Smooth muscle cell (in vitro differentiated cells): ENCODE measurements around the gene LRRC14B. TPM values are rescaled to one million over a fixed set of nuclear protein-coding genes. Genes with fewer than 3 reads are reported as not detected.

Experiments used
- DNase-seq: peaks from one replicate; lab custom pipeline; 2025; ENCODE audit not compliant: unreplicated experiment; lab: John Stamatoyannopoulos, UW
- H2AFZ ChIP-seq: fragments of 200-600 bp; sonication (generic); 2 replicates; pipeline ENCODE4 v1.6.0; 2016; ENCODE audit warnings: antibody characterized with exemption, low read depth, mild to moderate bottlenecking
- H3F3A ChIP-seq: fragments of 200-600 bp; sonication (generic); 2 replicates; pipeline ENCODE4 v1.6.0; 2017; ENCODE audit warnings: antibody characterized with exemption, low read depth
- H3K27ac ChIP-seq: fragments of 200-600 bp; sonication (generic); 2 replicates; pipeline ENCODE4 v1.5.1; 2016; ENCODE audit warnings: low read depth, mild to moderate bottlenecking
- H3K27me3 ChIP-seq: fragments of 200-600 bp; sonication (generic); 2 replicates; pipeline ENCODE4 v1.6.1; 2016; ENCODE audit warnings: low read depth, mild to moderate bottlenecking
- H3K36me3 ChIP-seq: fragments of 200-600 bp; sonication (generic); 2 replicates; pipeline ENCODE4 v1.5.1; 2016; ENCODE audit warnings: low read depth
- H3K4me1 ChIP-seq: fragments of 200-600 bp; sonication (generic); 2 replicates; pipeline ENCODE4 v1.5.1; 2016; ENCODE audit warnings: low read depth
- H3K4me2 ChIP-seq: fragments of 200-600 bp; sonication (generic); 2 replicates; pipeline ENCODE4 v1.6.0; 2016; ENCODE audit warnings: mild to moderate bottlenecking
- H3K4me3 ChIP-seq: fragments of 200-600 bp; sonication (generic); 2 replicates; pipeline ENCODE4 v1.5.1; 2016; ENCODE audit warnings: mild to moderate bottlenecking
- H3K79me2 ChIP-seq: fragments of 200-600 bp; sonication (generic); 2 replicates; pipeline ENCODE4 v1.6.0; 2016; ENCODE audit warnings: low read depth, mild to moderate bottlenecking
- H3K9ac ChIP-seq: fragments of 200-600 bp; sonication (generic); 2 replicates; pipeline ENCODE4 v1.6.0; 2016; ENCODE audit warnings: low read depth
- H3K9me3 ChIP-seq: fragments of 200-600 bp; sonication (generic); replicated peaks from 2 replicates; pipeline ENCODE4 v1.5.1; 2016; ENCODE audit warnings: low read depth
- H4K20me1 ChIP-seq: fragments of 200-600 bp; sonication (generic); 2 replicates; pipeline ENCODE4 v1.6.0; 2016; ENCODE audit warnings: low read depth
- WGBS: methylation state at CpG from one replicate; pipeline ENCODE4 v1.1.7; 2016; ENCODE audit warnings: low lambda C conversion rate; 5-methylcytosine and 5-hydroxymethylcytosine counted together
- polyA plus RNA-seq: library from polyadenylated mRNA; unstranded; fragments of >200 nt; fragmentation: Nextera tagmentation; extraction: Ambion mirVana; gene quantifications from 2 replicates; pipeline ENCODE4 v1.2.1, GENCODE V29; 2016
- total RNA-seq: library from RNA; depleted of rRNA; stranded (reverse); fragments of >200 nt; gene quantifications from 2 replicates; pipeline ENCODE4 v1.2.3, GENCODE V29; 2014
- TF ChIP-seq, protein P1 (sequence below): fragments of 200-600 bp; sonication (generic); IDR thresholded peaks from 2 replicates; pipeline ENCODE4 v1.5.1; 2017; ENCODE audit warnings: borderline replicate concordance, mild to moderate bottlenecking, antibody characterized with exemption; ENCODE audit not compliant: insufficient read depth, poor library complexity, severe bottlenecking

LRRC14B gene
- total and polyA plus RNA-seq, 2 experiments from 2014 or later = not detected

DNA sequence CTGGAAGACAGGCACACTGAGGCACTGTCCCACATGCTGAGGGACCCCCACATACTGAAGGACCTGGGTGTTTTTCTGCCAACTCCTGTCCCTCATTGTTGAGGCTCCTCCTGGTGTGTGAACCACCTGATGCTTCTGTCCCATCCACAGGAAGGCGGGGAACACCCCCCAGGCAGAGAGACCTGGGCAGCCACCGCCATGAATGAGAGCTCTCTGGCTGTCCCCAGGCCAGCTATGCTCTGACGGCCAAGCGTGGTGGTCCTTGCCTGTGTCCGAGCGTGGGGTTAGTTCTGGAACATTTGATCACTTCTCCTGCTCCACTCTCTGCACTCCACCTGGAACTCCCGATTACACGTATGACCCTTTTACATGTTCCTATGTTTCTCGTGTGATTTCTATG is 11.9 kb upstream of the LRRC14B start:
- no peak for DNase-seq
- 92% methylated on average over 9 of the region's 9 CpGs for WGBS
- no peak overlapping the region for H3K4me2 ChIP-seq

DNA sequence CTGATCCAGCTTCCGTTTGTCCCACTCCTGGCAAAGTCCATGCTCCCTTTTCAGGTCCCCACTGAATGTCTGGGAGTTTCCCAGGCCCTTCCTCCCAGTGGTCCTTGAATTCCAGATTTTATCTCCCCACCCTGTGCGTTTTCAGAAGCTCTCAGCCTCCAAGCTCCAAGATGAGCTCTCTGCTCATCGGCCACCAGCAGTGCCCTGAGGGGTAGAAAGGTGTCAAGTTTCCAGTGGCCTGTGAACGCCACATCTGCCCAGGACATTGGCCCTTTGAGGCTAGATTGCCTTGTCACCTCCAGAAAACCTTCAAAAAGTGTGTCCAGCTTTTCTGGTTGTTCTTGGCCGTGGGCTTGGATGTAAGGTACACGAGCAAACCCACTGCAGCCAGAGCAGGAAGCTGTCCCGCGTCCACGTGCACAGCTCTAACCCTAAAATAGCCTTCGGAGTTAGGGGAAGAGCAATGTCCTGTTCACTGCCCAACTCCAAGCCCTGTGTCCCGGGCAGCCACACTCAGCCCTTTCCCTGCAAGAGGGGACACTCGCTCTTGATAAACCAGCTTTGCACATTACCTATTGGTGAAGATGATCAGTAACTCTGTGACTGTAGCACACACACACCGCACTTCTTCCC is 10.9 kb upstream of the LRRC14B start:
- TF ChIP-seq, protein P1, sequence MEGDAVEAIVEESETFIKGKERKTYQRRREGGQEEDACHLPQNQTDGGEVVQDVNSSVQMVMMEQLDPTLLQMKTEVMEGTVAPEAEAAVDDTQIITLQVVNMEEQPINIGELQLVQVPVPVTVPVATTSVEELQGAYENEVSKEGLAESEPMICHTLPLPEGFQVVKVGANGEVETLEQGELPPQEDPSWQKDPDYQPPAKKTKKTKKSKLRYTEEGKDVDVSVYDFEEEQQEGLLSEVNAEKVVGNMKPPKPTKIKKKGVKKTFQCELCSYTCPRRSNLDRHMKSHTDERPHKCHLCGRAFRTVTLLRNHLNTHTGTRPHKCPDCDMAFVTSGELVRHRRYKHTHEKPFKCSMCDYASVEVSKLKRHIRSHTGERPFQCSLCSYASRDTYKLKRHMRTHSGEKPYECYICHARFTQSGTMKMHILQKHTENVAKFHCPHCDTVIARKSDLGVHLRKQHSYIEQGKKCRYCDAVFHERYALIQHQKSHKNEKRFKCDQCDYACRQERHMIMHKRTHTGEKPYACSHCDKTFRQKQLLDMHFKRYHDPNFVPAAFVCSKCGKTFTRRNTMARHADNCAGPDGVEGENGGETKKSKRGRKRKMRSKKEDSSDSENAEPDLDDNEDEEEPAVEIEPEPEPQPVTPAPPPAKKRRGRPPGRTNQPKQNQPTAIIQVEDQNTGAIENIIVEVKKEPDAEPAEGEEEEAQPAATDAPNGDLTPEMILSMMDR = no peak
- no peak overlapping the region for H3K4me3 ChIP-seq
- no peak for DNase-seq
- no peaks in the 10 kb centered on the region for H3F3A ChIP-seq
- no peak overlapping the region for H3K4me2 ChIP-seq
- no peaks in the 10 kb centered on the region for H4K20me1 ChIP-seq
- H3K27ac ChIP-seq = no peak overlapping the region
- no peaks in the 10 kb centered on the region for H3K27me3 ChIP-seq
- no peaks in the 10 kb centered on the region for H3K79me2 ChIP-seq
- H3K36me3 ChIP-seq = no peaks in the 10 kb centered on the region
- H3K4me1 ChIP-seq = no peaks in the 10 kb centered on the region
- H3K9me3 ChIP-seq = no peaks in the 10 kb centered on the region
- H3K9ac ChIP-seq = no peak overlapping the region
- WGBS = 73% methylated on average over 13 of the region's 13 CpGs
- no peak overlapping the region for H2AFZ ChIP-seq

More for the DNA sequence above, 11.9 kb upstream of the LRRC14B start:
- Histone ChIP-seq H3K79me2 (no peaks in the 10 kb centered on the region), H3K27ac (no peak overlapping the region), H3K9ac (no peak overlapping the region), H3K27me3 (no peaks in the 10 kb centered on the region), H3F3A (no peaks in the 10 kb centered on the region), H3K36me3 (no peaks in the 10 kb centered on the region), H3K9me3 (no peaks in the 10 kb centered on the region), H4K20me1 (no peaks in the 10 kb centered on the region), H3K4me1 (no peaks in the 10 kb centered on the region), H2AFZ (no peak overlapping the region), H3K4me3 (no peak overlapping the region)
- TF ChIP-seq, protein P1 = no peak

DNA sequence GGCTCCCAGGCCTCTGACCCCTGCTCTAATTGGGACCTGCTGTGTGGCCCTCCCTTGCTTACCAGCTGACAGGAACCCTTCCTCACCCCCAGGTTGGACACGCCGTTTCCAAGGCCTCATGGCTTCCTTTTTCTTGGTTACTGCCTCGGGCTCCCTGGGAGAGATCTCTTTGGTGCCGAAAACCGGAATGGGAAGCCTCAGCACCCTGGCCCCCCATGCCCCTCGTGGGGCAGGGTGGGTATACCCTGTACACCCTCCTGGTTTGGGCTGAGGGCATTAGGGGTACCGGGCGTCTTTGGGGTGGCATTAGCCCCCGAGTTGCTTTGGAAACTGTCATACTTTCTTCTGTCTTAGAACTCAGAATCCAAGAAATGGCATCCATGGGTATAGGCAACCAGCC is 10.1 kb upstream of the LRRC14B start:
- TF ChIP-seq, protein P1 = no peak
- Histone ChIP-seq H3K36me3 (no peaks in the 10 kb centered on the region), H3K4me3 (no peak overlapping the region), H2AFZ (no peak overlapping the region), H4K20me1 (no peaks in the 10 kb centered on the region), H3K27ac (no peak overlapping the region), H3K4me2 (no peak overlapping the region), H3K9me3 (no peaks in the 10 kb centered on the region), H3K27me3 (no peaks in the 10 kb centered on the region), H3K4me1 (no peaks in the 10 kb centered on the region), H3K9ac (no peak overlapping the region), H3F3A (no peaks in the 10 kb centered on the region), H3K79me2 (no peaks in the 10 kb centered on the region)
- 95% methylated on average over 9 of the region's 9 CpGs for WGBS
- DNase-seq = no peak

DNA sequence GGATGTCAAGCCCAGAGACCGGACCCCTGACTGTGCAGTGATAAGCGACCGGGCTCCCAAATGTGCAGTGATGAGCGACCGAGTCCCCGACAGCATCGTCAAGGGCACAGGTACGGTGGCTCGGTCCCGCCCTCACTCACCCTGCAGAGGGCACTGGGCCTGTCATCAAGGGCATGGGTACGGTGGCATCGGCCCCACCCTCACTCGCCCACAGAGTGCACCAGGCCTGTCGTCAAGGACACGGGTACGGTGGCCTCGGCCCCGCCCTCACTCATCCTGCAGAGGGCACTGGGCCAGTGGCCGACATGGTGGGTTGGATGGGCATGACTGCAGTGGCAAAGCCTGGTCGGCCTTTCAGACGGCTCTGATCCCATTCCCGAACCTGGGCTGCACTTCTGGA is 9.7 kb upstream of the LRRC14B start:
- no peak overlapping the region for H3K27ac ChIP-seq
- H3K4me1 ChIP-seq = no peaks in the 10 kb centered on the region
- no peak for DNase-seq
- no peak overlapping the region for H3K9ac ChIP-seq
- H3K27me3 ChIP-seq = no peaks in the 10 kb centered on the region
- no peak overlapping the region for H2AFZ ChIP-seq
- H3F3A ChIP-seq = no peaks in the 10 kb centered on the region
- H3K36me3 ChIP-seq = no peaks in the 10 kb centered on the region
- no peaks in the 10 kb centered on the region for H4K20me1 ChIP-seq
- TF ChIP-seq, protein P1 = no peak
- H3K79me2 ChIP-seq = no peaks in the 10 kb centered on the region
- 95% methylated on average over 22 of the region's 22 CpGs for WGBS
- H3K4me3 ChIP-seq = no peak overlapping the region
- no peak overlapping the region for H3K4me2 ChIP-seq
- no peaks in the 10 kb centered on the region for H3K9me3 ChIP-seq
